Fibroblast of lung (primary cell): ENCODE data around the gene FHL3. TPM values are rescaled to one million over a fixed set of nuclear protein-coding genes. Genes with fewer than 3 reads are reported as not detected.

Experiments
- DNase-seq, 2 donors: peaks; one replicate each; pipeline versions ENCODE4 v3.0.0 to v3.0.0-alpha.2; 2010; ENCODE audit warnings: low read depth in 2 of 2
- H2AFZ ChIP-seq: 2 replicates; pipeline ENCODE4 v1.5.1; 2012; ENCODE audit warnings: low read length, control low read depth, inconsistent platforms
- H3K27ac ChIP-seq: 2 replicates; pipeline ENCODE4 v1.5.1; 2011; ENCODE audit warnings: low read length, control low read depth; ENCODE audit not compliant: insufficient read depth
- H3K27me3 ChIP-seq: 2 replicates; pipeline ENCODE4 v1.5.1; 2011; ENCODE audit warnings: mild to moderate bottlenecking, low read length; ENCODE audit not compliant: control insufficient read depth, insufficient read depth
- H3K36me3 ChIP-seq: 2 replicates; pipeline ENCODE4 v1.5.1; 2011; ENCODE audit warnings: low read length; ENCODE audit not compliant: control insufficient read depth, insufficient read depth
- H3K4me1 ChIP-seq: 2 replicates; pipeline ENCODE4 v1.5.1; 2011; ENCODE audit warnings: low read length; ENCODE audit not compliant: control insufficient read depth, insufficient read depth; ENCODE audit errors: extremely low read depth
- H3K4me2 ChIP-seq: 2 replicates; pipeline ENCODE4 v1.5.1; 2011; ENCODE audit warnings: low read length, control low read depth; ENCODE audit not compliant: insufficient read depth; ENCODE audit errors: extremely low read depth
- H3K4me3 ChIP-seq, 4 experiments: fragments of 200-600 bp in 1 of 4; sonication (generic) in 1 of 4; replicated peaks in 1 of 4; 2 replicates each; pipeline ENCODE4 v1.5.1; 2011 to 2016; ENCODE audit warnings: low read length in 4 of 4, low read depth in 3 of 4, mild to moderate bottlenecking in 3 of 4, control low read depth in 2 of 4, inconsistent platforms in 1 of 4, mixed read lengths in 1 of 4; ENCODE audit not compliant: insufficient read depth in 1 of 4; ENCODE audit errors: control extremely low read depth in 1 of 4
- H3K79me2 ChIP-seq: 2 replicates; pipeline ENCODE4 v1.5.1; 2012; ENCODE audit warnings: mild to moderate bottlenecking, low read length, inconsistent platforms; ENCODE audit not compliant: control insufficient read depth, insufficient read depth
- H3K9ac ChIP-seq: 2 replicates; pipeline ENCODE4 v1.5.1; 2011; ENCODE audit warnings: mild to moderate bottlenecking, low read length, control low read depth; ENCODE audit not compliant: insufficient read depth
- H3K9me3 ChIP-seq: 2 replicates; pipeline ENCODE4 v1.5.1; 2012; ENCODE audit warnings: low read depth, low read length; ENCODE audit not compliant: control insufficient read depth, insufficient read depth
- H4K20me1 ChIP-seq: 2 replicates; pipeline ENCODE4 v1.5.1; 2011; ENCODE audit warnings: low read length; ENCODE audit not compliant: control insufficient read depth, insufficient read depth; ENCODE audit errors: extremely low read depth
- EZH2 ChIP-seq: IDR thresholded peaks from 2 replicates; pipeline ENCODE4 v1.5.1; 2012; ENCODE audit warnings: low read length, control low read depth, mild to moderate bottlenecking; ENCODE audit errors: missing control alignments
- polyA plus RNA-seq, 2 donors: library from polyadenylated mRNA; depleted of rRNA in 1 of 2; stranded (reverse) in 1 of 2; unstranded in 1 of 2; fragments of >200 nt; gene quantifications; 2 replicates each; pipeline ENCODE4 v1.2.1, GENCODE V29; 2011 to 2012; ENCODE audit warnings: missing spikeins in 1 of 2
- total RNA-seq: library from RNA; depleted of rRNA; stranded (reverse); fragments of >200 nt; gene quantifications from 2 replicates; pipeline ENCODE4 v1.2.1, GENCODE V29; 2014
- TF ChIP-seq, protein P1 (sequence below), 2 donors: IDR thresholded peaks in 1 of 2; conservative IDR thresholded peaks in 1 of 2; 1 replicate in 1 of 2; 2 replicates in 1 of 2; pipeline ENCODE4 v1.5.1; 2011 to 2012; ENCODE audit warnings: low read length in 2 of 2, control low read depth in 1 of 2, inconsistent platforms in 1 of 2, low read depth in 1 of 2, mild to moderate bottlenecking in 1 of 2

Gene FHL3
- total and polyA plus RNA-seq, 2 donors (not counting 1 experiment from before 2014, with no cell fraction given) = 13.9 to 25.0 TPM

DNA sequence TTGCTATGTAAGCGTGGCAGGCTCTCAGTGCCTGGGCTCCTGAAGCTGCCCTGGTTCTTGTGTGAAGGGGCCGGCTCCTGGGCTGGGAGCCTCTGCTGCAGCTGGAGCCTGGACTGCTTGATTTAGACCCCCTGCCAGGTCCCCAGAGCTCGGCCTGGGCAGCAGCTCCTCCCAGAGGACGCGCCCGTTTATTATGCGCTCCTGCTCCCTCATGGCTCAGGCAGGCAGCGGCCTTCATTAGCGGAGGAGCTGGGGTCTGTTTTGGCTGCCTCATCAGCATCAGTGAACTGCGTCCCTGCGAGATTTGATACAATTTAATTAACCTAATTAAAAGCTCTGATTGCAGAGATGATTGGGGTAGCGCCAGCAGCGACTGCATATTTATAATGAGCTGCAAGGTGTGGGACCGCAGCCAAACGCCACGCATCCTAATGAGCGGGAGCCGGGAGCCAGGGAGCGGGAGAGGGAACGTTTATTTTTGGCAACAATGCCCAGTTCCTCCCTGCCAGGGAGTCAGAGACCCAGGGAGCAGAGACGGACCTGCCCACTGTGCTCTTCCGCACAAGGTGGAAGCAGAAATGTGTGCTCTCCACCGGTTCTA, 23.9 kb upstream of the FHL3 start:
- DNase-seq = peak; percentile 46 to 53
- peak overlapping the region; percentile 54 for H3K27ac ChIP-seq
- no peaks in the 10 kb centered on the region for H3K27me3 ChIP-seq
- H3K9ac ChIP-seq = no peak overlapping the region
- no peaks in the 10 kb centered on the region for H3K9me3 ChIP-seq
- peak overlapping the region; percentile 64 for H3K4me2 ChIP-seq
- TF ChIP-seq, protein P1, sequence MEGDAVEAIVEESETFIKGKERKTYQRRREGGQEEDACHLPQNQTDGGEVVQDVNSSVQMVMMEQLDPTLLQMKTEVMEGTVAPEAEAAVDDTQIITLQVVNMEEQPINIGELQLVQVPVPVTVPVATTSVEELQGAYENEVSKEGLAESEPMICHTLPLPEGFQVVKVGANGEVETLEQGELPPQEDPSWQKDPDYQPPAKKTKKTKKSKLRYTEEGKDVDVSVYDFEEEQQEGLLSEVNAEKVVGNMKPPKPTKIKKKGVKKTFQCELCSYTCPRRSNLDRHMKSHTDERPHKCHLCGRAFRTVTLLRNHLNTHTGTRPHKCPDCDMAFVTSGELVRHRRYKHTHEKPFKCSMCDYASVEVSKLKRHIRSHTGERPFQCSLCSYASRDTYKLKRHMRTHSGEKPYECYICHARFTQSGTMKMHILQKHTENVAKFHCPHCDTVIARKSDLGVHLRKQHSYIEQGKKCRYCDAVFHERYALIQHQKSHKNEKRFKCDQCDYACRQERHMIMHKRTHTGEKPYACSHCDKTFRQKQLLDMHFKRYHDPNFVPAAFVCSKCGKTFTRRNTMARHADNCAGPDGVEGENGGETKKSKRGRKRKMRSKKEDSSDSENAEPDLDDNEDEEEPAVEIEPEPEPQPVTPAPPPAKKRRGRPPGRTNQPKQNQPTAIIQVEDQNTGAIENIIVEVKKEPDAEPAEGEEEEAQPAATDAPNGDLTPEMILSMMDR (conservative IDR thresholded peaks at IDR 0.05 in 1 of 2, IDR thresholded peaks at IDR 0.05 in 1 of 2; ENCODE audit: low read depth in 1 of 2, low read length in 2 of 2) = peak in 1 of 2 donors; percentile 27
- no peak for TF ChIP-seq EZH2
- H2AFZ ChIP-seq = no peak overlapping the region
- H3K4me1 ChIP-seq = peaks cover 16% of the 10 kb centered on the region
- no peaks in the 10 kb centered on the region for H4K20me1 ChIP-seq
- H3K36me3 ChIP-seq = peaks cover 7% of the 10 kb centered on the region
- no peak overlapping the region for H3K4me3 ChIP-seq
- H3K79me2 ChIP-seq = no peaks in the 10 kb centered on the region

DNA sequence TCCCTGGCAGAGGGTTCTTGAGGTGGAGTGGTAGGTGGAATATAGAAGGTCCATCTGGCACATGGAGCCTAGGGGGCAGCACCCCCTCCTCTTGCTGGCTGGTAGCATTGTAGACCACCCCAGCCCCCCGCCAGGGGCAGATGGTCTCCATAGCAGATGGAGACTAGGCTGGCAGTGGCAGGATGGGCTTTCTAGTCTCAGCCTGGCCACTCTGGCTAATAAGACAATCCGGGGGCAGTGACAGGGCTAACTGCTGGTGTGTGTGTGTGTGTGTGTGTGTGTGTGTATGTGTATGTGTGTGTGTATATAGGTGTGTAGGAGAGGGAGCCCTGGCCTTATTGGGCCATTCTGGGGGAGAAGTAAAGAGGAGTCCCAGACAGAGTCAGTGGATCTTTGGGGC, 23.4 kb upstream of the FHL3 start:
- Histone ChIP-seq H3K9ac (no peak overlapping the region), H3K4me2 (no peak overlapping the region)

DNA sequence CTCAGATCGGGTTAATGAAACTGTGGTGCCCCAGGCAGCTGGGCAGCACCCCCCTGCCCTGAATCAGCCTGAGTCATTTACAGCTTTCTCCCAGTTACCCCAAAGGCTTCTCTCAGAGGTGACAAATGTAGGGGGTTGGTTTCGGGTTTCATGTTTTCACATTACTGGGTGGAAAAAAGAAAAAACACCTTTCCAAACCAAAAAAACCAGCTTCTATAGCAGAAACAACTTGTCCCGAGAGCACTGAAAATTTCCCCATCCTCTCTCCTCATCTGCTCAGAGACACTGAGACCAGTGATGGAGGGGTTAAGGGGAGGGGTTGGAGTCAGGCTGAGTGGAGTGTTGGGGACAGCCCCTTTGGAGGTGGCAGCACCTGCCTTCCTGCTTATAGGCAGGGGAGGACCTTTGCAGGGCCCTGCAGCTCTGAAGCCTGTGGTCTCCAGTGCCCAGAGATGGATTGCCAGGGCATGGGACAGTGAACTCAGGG, 22.8 kb upstream of the FHL3 start:
- no peaks in the 10 kb centered on the region for H3K9me3 ChIP-seq
- no peak overlapping the region for H2AFZ ChIP-seq
- H3K9ac ChIP-seq = no peak overlapping the region
- no peaks in the 10 kb centered on the region for H3K27me3 ChIP-seq
- no peak overlapping the region for H3K27ac ChIP-seq
- no peaks in the 10 kb centered on the region for H4K20me1 ChIP-seq
- H3K4me3 ChIP-seq = no peak overlapping the region
- peaks cover 16% of the 10 kb centered on the region for H3K4me1 ChIP-seq
- TF ChIP-seq, protein P1 (conservative IDR thresholded peaks at IDR 0.05 in 1 of 2, IDR thresholded peaks at IDR 0.05 in 1 of 2; ENCODE audit: low read depth in 1 of 2, low read length in 2 of 2) = no peak
- no peak for TF ChIP-seq EZH2
- H3K36me3 ChIP-seq = peaks cover 9% of the 10 kb centered on the region
- no peak for DNase-seq
- H3K79me2 ChIP-seq = no peaks in the 10 kb centered on the region
- H3K4me2 ChIP-seq = no peak overlapping the region

More for the DNA sequence above, 23.4 kb upstream of the FHL3 start:
- no peak overlapping the region for H3K4me3 ChIP-seq
- H2AFZ ChIP-seq = no peak overlapping the region
- H3K79me2 ChIP-seq = no peaks in the 10 kb centered on the region
- no peak overlapping the region for H3K27ac ChIP-seq
- no peaks in the 10 kb centered on the region for H4K20me1 ChIP-seq
- H3K36me3 ChIP-seq = peaks cover 7% of the 10 kb centered on the region
- no peaks in the 10 kb centered on the region for H3K9me3 ChIP-seq
- no peaks in the 10 kb centered on the region for H3K27me3 ChIP-seq
- TF ChIP-seq, protein P1 (conservative IDR thresholded peaks at IDR 0.05 in 1 of 2, IDR thresholded peaks at IDR 0.05 in 1 of 2; ENCODE audit: low read depth in 1 of 2, low read length in 2 of 2) = peak in 1 of 2 donors; percentile 3
- TF ChIP-seq EZH2 = no peak
- no peak for DNase-seq
- peaks cover 16% of the 10 kb centered on the region for H3K4me1 ChIP-seq
